GF-D8 (cell line): ENCODE data around the gene NSRP1.
A peak's percentile ranks its signal among the peaks of the same experiment; 100 is the strongest.
"Not testable (repeated sequence)": the region's sequence is repeated elsewhere in the genome, so short reads cannot be mapped to it uniquely, and the experiment has no call there.

ENCODE experiments used
- DNase-seq: peaks from one replicate; lab custom pipeline; 2025; lab: John Stamatoyannopoulos, UW

NSRP1 gene

GRCh38 chr17:30116661-30117551, at the start of gene NSRP1:
NSRP1 (plus strand) TSS chr17:30116816; CDS start chr17:30116844, 28 bp downstream.
- peak; percentile 31 for DNase-seq

- no peak for DNase-seq
These were observed 48.2 kb upstream of the NSRP1 start for GRCh38 chr17:30068465-30068864.

- DNase-seq, result no peak
These were observed 42.4 kb upstream of the NSRP1 start for GRCh38 chr17:30074254-30074653.

GRCh38 chr17:30074730-30075129, 41.9 kb upstream of the NSRP1 start:
- DNase-seq, result no peak

- no peak for DNase-seq
These were observed 33.8 kb upstream of the NSRP1 start for GRCh38 chr17:30082773-30083172.

GRCh38 chr17:30084788-30085187, 31.8 kb upstream of the NSRP1 start:
- no peak for DNase-seq

- DNase-seq, result no peak
These were observed 29.7 kb upstream of the NSRP1 start for GRCh38 chr17:30086896-30087295.

- not testable (repeated sequence) for DNase-seq
These were observed 29.2 kb upstream of the NSRP1 start for GRCh38 chr17:30087431-30087830.

- DNase-seq, result no peak
These were observed 25.4 kb upstream of the NSRP1 start for GRCh38 chr17:30091121-30091670.

- DNase-seq, result no peak
These were observed 24.8 kb upstream of the NSRP1 start for GRCh38 chr17:30091771-30092170.

- DNase-seq, result no peak
These were observed 23.7 kb upstream of the NSRP1 start for GRCh38 chr17:30092886-30093285.

- no peak for DNase-seq
These were observed 23.0 kb upstream of the NSRP1 start for GRCh38 chr17:30093463-30094147.

GRCh38 chr17:30095507-30096244, 20.9 kb upstream of the NSRP1 start:
- DNase-seq, result no peak

- no peak for DNase-seq
These were observed 14.8 kb upstream of the NSRP1 start for GRCh38 chr17:30101686-30102390.

- DNase-seq, result no peak
These were observed 12.7 kb upstream of the NSRP1 start for GRCh38 chr17:30103921-30104320.

GRCh38 chr17:30104575-30105339, 11.9 kb upstream of the NSRP1 start:
- peak; percentile 86 for DNase-seq

GRCh38 chr17:30112794-30113193, 3.8 kb upstream of the NSRP1 start:
- no peak for DNase-seq

- DNase-seq, result no peak
These were observed 3.4 kb upstream of the NSRP1 start for GRCh38 chr17:30113213-30113612.

- no peak for DNase-seq
These were observed 313 bp upstream of the NSRP1 start for GRCh38 chr17:30116345-30116660.

GRCh38 chr17:30117675-30118081, 1.1 kb downstream of the NSRP1 start:
- no peak for DNase-seq

- DNase-seq, result not testable (repeated sequence)
These were observed 2.0 kb downstream of the NSRP1 start for GRCh38 chr17:30118635-30119034.
